Middle frontal gyrus (tissue), 1 donor: ENCODE results near the gene ARSA.

Source experiments
- DNase-seq: peaks from one replicate; pipeline ENCODE4 v3.0.0-alpha.2; 2015; ENCODE audit warnings: low spot score; ENCODE audit errors: extremely low spot score

ARSA gene

GRCh38 chr22:50606165-50606945, 21.6 kb downstream of the ARSA start:
- no peak for DNase-seq

GRCh38 chr22:50605613-50606074, 22.3 kb downstream of the ARSA start:
- DNase-seq, result no peak

GRCh38 chr22:50605002-50605612, 22.8 kb downstream of the ARSA start:
- DNase-seq, result no peak

- DNase-seq, result no peak
Measured at GRCh38 chr22:50604256-50605001, 23.5 kb downstream of the ARSA start.

GRCh38 chr22:50603511-50604255, 24.3 kb downstream of the ARSA start:
- no peak for DNase-seq

- DNase-seq, result peak; percentile 21
Measured at GRCh38 chr22:50602338-50602700, 25.6 kb downstream of the ARSA start.

GRCh38 chr22:50601669-50602337, 26.1 kb downstream of the ARSA start:
- DNase-seq, result no peak

- DNase-seq, result no peak
Measured at GRCh38 chr22:50600967-50601668, 26.8 kb downstream of the ARSA start.

- no peak for DNase-seq
Measured at GRCh38 chr22:50600538-50600937, 27.4 kb downstream of the ARSA start, which contains the start of gene MAPK8IP2. Gene MAPK8IP2 (plus strand): TSS chr22:50600793. CDS start chr22:50600819, 26 bp downstream.

GRCh38 chr22:50599816-50600455, 28.0 kb downstream of the ARSA start:
- no peak for DNase-seq

- no peak for DNase-seq
Measured at GRCh38 chr22:50597097-50597496, 30.9 kb downstream of the ARSA start.

GRCh38 chr22:50595189-50595588, 32.8 kb downstream of the ARSA start:
- no peak for DNase-seq

- no peak for DNase-seq
Measured at GRCh38 chr22:50587407-50587806, 40.5 kb downstream of the ARSA start.

GRCh38 chr22:50586416-50586815, 41.5 kb downstream of the ARSA start:
- no peak for DNase-seq

GRCh38 chr22:50585781-50586180, 42.2 kb downstream of the ARSA start:
- DNase-seq, result no peak

- DNase-seq, result no peak
Measured at GRCh38 chr22:50585238-50585637, 42.7 kb downstream of the ARSA start.

- DNase-seq, result no peak
Measured at GRCh38 chr22:50584106-50585096, 43.6 kb downstream of the ARSA start.

- no peak for DNase-seq
Measured at GRCh38 chr22:50583294-50583861, 44.6 kb downstream of the ARSA start.
